ENCODE data around the gene FIG4. TPM values are rescaled to one million over a fixed set of nuclear protein-coding genes. Genes with fewer than 3 reads are reported as not detected.

FIG4 gene
- polyA plus RNA-seq, 1 experiment: 11.2 TPM

DNA sequence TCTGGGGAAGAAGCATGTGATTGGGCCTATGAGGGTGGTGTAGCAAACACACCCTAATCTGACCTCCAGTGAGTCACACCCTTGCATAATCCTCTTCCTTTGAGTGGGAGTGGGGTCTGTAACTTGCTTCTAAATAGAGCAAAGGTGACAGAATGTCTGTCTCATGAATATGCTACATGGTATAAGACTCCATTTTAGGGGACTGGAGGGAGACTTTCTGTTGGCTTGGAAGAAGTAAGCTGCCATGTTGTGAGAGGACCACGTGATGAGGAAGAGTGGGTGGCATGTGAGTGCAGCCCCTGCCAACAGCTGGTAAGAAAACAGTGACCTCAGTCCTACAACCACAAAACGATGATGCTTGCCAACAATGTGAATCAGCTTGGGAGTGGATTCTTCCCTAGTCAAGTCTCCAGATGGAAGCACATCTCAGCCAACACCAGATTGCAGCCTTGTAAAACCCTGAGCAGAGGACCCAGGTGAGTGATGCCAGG, 3.8 kb upstream of the FIG4 start:
- POLR2A ChIA-PET: interaction anchor here (0.6 kb wide), 1 partner anchor 1471 kb away, joined by 3 read pairs; no protein-coding TSS in a partner anchor
- no peaks in the 10 kb centered on the region for H3K36me3 ChIP-seq (ENCODE audit: control insufficient read depth, insufficient read depth, low read length)
- peak; percentile 62 for DNase-seq (ENCODE audit: low read depth)
- no peaks in the 10 kb centered on the region for H3K27me3 ChIP-seq (ENCODE audit: control insufficient read depth, insufficient read depth, low read length)
- CTCF ChIA-PET: interaction anchor here (1.9 kb wide), 1 partner anchor 353 kb away, joined by 4 read pairs; no protein-coding TSS in a partner anchor
- TF ChIP-seq, protein P1, sequence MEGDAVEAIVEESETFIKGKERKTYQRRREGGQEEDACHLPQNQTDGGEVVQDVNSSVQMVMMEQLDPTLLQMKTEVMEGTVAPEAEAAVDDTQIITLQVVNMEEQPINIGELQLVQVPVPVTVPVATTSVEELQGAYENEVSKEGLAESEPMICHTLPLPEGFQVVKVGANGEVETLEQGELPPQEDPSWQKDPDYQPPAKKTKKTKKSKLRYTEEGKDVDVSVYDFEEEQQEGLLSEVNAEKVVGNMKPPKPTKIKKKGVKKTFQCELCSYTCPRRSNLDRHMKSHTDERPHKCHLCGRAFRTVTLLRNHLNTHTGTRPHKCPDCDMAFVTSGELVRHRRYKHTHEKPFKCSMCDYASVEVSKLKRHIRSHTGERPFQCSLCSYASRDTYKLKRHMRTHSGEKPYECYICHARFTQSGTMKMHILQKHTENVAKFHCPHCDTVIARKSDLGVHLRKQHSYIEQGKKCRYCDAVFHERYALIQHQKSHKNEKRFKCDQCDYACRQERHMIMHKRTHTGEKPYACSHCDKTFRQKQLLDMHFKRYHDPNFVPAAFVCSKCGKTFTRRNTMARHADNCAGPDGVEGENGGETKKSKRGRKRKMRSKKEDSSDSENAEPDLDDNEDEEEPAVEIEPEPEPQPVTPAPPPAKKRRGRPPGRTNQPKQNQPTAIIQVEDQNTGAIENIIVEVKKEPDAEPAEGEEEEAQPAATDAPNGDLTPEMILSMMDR (IDR thresholded peaks at IDR 0.05; ENCODE audit: insufficient read depth, low read depth, low read length): no peak
- no peak overlapping the region for H3K4me3 ChIP-seq (ENCODE audit: low read depth, low read length)

DNA sequence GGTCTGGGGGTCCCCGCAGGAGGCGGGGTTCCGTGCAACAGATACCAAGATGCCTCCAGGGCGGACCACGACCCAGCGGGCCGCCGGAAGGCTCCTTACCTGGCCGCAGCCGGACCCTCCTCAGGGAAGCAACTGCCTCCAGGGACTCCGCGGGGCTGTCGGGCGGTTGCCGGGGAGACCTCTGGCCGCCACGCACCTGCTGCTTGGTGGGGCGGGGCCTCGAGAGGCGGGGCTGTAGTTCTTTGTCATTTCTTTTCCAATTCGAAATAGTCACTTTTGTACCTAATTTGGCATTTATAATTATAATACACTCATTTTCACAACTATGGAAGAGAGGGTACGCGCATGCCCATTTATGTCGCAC, 741 bp upstream of the FIG4 start:
- H3K27me3 ChIP-seq (ENCODE audit: control insufficient read depth, insufficient read depth, low read length): no peaks in the 10 kb centered on the region
- TF ChIP-seq, protein P1 (IDR thresholded peaks at IDR 0.05; ENCODE audit: insufficient read depth, low read depth, low read length): no peak
- H3K4me3 ChIP-seq (ENCODE audit: low read depth, low read length): peak overlapping the region; percentile 71
- ChIA-PET CTCF (interaction anchor here (0.6 to 1.4 kb wide), 2 partner anchors 14 to 298 kb away, joined by 3 to 6 read pairs; no protein-coding TSS in a partner anchor), POLR2A (no interaction called here)
- DNase-seq (ENCODE audit: low read depth): no peak
- no peaks in the 10 kb centered on the region for H3K36me3 ChIP-seq (ENCODE audit: control insufficient read depth, insufficient read depth, low read length)

DNA sequence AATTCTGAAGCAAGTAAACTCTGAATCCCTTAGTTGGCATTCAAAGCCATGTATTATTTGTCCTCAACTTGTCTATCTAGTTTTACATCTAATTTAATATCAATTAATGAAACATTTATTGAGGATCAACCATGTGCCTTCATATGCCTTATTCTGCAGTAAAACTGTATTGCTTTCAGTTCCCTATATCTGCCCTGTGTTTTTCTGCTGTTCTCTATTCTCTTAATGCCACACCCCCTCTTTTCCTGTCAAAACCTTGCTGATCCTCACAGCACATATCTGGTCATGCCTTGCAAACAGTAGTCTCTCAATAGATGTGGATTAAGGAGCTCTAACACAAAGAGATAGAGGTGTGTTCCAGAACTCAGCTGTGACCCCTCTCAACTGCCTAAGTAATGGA, 2.0 kb downstream of the FIG4 start:
- no peaks in the 10 kb centered on the region for H3K27me3 ChIP-seq (ENCODE audit: control insufficient read depth, insufficient read depth, low read length)
- no peak overlapping the region for H3K4me3 ChIP-seq (ENCODE audit: low read depth, low read length)
- POLR2A ChIA-PET: no interaction called here
- no peaks in the 10 kb centered on the region for H3K36me3 ChIP-seq (ENCODE audit: control insufficient read depth, insufficient read depth, low read length)
- CTCF ChIA-PET: interaction anchor here (0.9 to 2.0 kb wide), 3 partner anchors 12 to 346 kb away, joined by 3 to 10 read pairs (median 5); no protein-coding TSS in a partner anchor
- no peak for DNase-seq (ENCODE audit: low read depth)
- TF ChIP-seq, protein P1 (IDR thresholded peaks at IDR 0.05; ENCODE audit: insufficient read depth, low read depth, low read length): no peak

- TF ChIP-seq, protein P1 (IDR thresholded peaks at IDR 0.05; ENCODE audit: insufficient read depth, low read depth, low read length): no peak
- no peak overlapping the region for H3K4me3 ChIP-seq (ENCODE audit: low read depth, low read length)
- ChIA-PET CTCF (interaction anchor here (0.7 to 3.0 kb wide), 3 partner anchors 342 to 696 kb away, joined by 3 to 28 read pairs (median 4); no protein-coding TSS in a partner anchor), POLR2A (no interaction called here)
- H3K27me3 ChIP-seq (ENCODE audit: control insufficient read depth, insufficient read depth, low read length): no peaks in the 10 kb centered on the region
- H3K36me3 ChIP-seq (ENCODE audit: control insufficient read depth, insufficient read depth, low read length): no peaks in the 10 kb centered on the region
- DNase-seq (ENCODE audit: low read depth): no peak
Observed at GRCh38 chr6:109695468-109695867, 4.4 kb downstream of the FIG4 start.

- Histone ChIP-seq H3K27me3 (ENCODE audit: control insufficient read depth, insufficient read depth, low read length) (no peaks in the 10 kb centered on the region), H3K36me3 (ENCODE audit: control insufficient read depth, insufficient read depth, low read length) (no peaks in the 10 kb centered on the region), H3K4me3 (ENCODE audit: low read depth, low read length) (no peak overlapping the region)
- ChIA-PET CTCF (interaction anchor here (1.0 to 3.0 kb wide), 6 partner anchors 9 to 695 kb away, joined by 4 to 28 read pairs (median 4); no protein-coding TSS in a partner anchor), POLR2A (no interaction called here)
- TF ChIP-seq, protein P1 (IDR thresholded peaks at IDR 0.05; ENCODE audit: insufficient read depth, low read depth, low read length): no peak
- DNase-seq (ENCODE audit: low read depth): no peak
Observed at GRCh38 chr6:109696355-109696754, 5.3 kb downstream of the FIG4 start.

Measured in BJ (cell line).